Urinary bladder (tissue), 4 donors: ENCODE data around the gene JCAD. TPM values are rescaled to one million over a fixed set of nuclear protein-coding genes. Genes with fewer than 3 reads are reported as not detected.

Experiments used
- DNase-seq: peaks from one replicate; pipeline ENCODE4 v3.0.0-alpha.2; 2015; ENCODE audit errors: extremely low spot score
- H3K27ac ChIP-seq: one replicate; pipeline ENCODE4 v1.5.1; 2013; ENCODE audit warnings: low read depth, mild to moderate bottlenecking, moderate library complexity
- H3K36me3 ChIP-seq: one replicate; pipeline ENCODE4 v1.6.1; 2013; ENCODE audit warnings: mild to moderate bottlenecking, moderate library complexity; ENCODE audit not compliant: insufficient read depth
- H3K4me1 ChIP-seq: one replicate; pipeline ENCODE4 v1.6.1; 2013; ENCODE audit warnings: mild to moderate bottlenecking, moderate library complexity; ENCODE audit not compliant: insufficient read depth
- H3K4me3 ChIP-seq: one replicate; pipeline ENCODE4 v1.5.1; 2013; ENCODE audit warnings: low read depth, low read length
- WGBS: extraction: QIAGEN DNeasy Blood & Tissue Kit; methylation state at CpG from one replicate; pipeline ENCODE4 v1.1.7; 2013; 5-methylcytosine and 5-hydroxymethylcytosine counted together
- polyA plus RNA-seq: library from polyadenylated mRNA; stranded (reverse); fragments of 200-250 nt; gene quantifications from one replicate; pipeline ENCODE4 v1.2.3, GENCODE V29; 2013
- total RNA-seq: library from RNA; depleted of rRNA; stranded (reverse); fragments of >200 nt; gene quantifications from one replicate; pipeline ENCODE4 v1.2.3, GENCODE V29; 2014
- donor health status: healthy with polysubstance abuse.
- donor health status: healthy.

JCAD gene
- total and polyA plus RNA-seq, 2 donors = 35.2 to 52.0 TPM

DNA sequence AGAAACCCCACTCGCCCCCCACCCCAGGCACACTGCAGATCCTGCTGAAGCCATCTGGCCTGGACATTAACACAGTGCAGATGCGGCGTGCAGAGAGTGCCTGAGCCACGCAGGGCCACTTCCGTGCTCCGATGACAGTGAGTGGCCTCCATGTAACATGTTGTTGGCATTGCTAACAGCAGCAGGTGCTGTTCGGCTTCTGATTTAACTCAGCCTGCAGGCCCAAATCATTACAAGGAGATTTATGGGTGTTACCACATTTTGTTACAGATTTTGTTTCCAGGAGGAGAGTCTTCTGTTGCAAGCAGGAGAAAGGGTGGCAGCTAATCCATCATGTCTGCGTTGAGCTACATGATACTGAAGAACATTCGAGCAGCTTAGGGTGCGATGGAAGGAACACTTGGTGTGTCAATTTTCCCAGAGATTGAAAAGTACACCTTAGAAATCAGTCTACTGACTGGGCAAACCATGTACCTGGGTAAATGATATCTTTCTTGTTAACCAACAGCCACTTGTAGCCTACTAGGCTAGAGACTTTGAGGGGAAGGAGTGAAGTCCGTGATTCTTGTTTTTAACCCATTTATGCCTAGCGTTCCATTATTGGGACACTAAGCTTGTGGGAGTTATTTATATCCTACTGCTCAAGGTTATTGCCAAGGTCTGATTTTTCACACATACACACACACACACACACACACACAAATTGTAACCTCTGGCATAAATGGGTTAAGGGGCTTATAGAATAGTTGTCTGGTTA, 90.0 kb downstream of the JCAD start:
- Histone ChIP-seq H3K27ac (no peak overlapping the region), H3K4me1 (no peaks in the 10 kb centered on the region), H3K4me3 (no peak overlapping the region), H3K36me3 (no peaks in the 10 kb centered on the region)
- 89% methylated on average over 12 of the region's 12 CpGs for WGBS
- no peak for DNase-seq

DNA sequence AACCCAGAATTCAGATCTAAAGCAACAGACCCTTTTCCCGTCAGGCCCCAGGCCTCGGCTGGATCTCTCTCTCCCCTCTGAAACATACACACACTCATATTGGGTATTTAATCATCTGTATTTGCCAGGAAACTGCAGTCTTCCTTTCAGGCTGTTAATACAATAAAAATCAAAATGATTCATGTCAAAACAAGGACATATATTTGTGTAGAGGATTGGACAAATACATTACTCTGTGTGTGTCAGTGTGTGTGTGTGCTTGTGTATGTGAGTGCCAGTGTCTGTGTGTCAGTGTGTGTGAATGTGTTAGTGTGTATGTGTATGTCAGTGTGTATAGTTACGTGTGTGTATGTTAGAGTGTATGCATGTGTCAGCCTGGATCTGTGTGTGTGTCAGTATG, 90.8 kb downstream of the JCAD start:
- Histone ChIP-seq H3K4me1 (no peaks in the 10 kb centered on the region), H3K27ac (no peak overlapping the region), H3K4me3 (no peak overlapping the region), H3K36me3 (no peaks in the 10 kb centered on the region)
- 65% methylated on average over 3 of the region's 3 CpGs for WGBS
- DNase-seq = no peak

DNA sequence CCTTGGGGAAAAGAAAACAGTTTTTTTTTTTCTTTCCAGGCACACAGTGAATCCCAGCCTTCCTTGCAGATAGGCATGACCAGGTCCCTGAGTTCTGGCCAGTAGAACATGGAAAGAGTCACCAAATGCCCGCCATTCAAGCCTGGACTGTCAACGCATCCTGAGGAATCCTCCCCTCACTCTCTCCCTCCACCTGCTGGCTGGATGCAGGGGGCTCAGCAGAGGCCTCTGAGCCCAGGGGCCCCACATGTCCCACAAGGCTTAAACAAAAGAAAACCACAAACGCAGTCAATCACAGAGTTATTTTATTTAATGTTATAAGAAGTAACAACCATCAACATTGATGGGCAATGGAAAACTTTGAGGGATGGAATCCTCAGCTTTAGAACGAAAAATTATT, 93.1 kb downstream of the JCAD start:
- WGBS = 95% methylated on average over 4 of the region's 4 CpGs
- Histone ChIP-seq H3K27ac (no peak overlapping the region), H3K4me1 (no peaks in the 10 kb centered on the region), H3K4me3 (no peak overlapping the region), H3K36me3 (no peaks in the 10 kb centered on the region)
- DNase-seq = no peak
